Panc1 (cell line): ENCODE measurements around the gene LAMB4. TPM values are rescaled to one million over a fixed set of nuclear protein-coding genes. Genes with fewer than 3 reads are reported as not detected.
A peak's percentile ranks its signal among the peaks of the same experiment; 100 is the strongest.

ENCODE experiments used
- ATAC-seq: fragments of 200-7000 bp; cut with Tn5 transposase; 2 replicates; pipeline ENCODE4 v1.9.1; 2020; ENCODE audit warnings: mild to moderate bottlenecking, moderate library complexity
- BruUV-seq: library from RNA; stranded (reverse); fragments of 400-500 nt; replicated peaks from 2 replicates; lab custom pipeline; 2021; lab: Mats Ljungman, UMichigan
- CTCF ChIA-PET: fragments of 300-600 bp; sonication (Branson Sonifier 250); formaldehyde crosslinking; loops from one replicate; lab custom pipeline; 2022; ENCODE audit warnings: antibody characterized with exemption; lab: Charles Lee
- POLR2A ChIA-PET: fragments of 300-600 bp; sonication (Branson Sonifier 250); formaldehyde crosslinking; loops from one replicate; lab custom pipeline; 2022; ENCODE audit warnings: antibody characterized with exemption; lab: Charles Lee
- DNase-seq: peaks from one replicate; pipeline ENCODE4 v3.0.0-alpha.2; 2010; ENCODE audit warnings: low read depth, low spot score
- H3K27ac ChIP-seq: 2 replicates; pipeline ENCODE4 v1.5.1; 2011; ENCODE audit warnings: mild to moderate bottlenecking, low read length, inconsistent platforms
- H3K27me3 ChIP-seq: fragments of 200-500 bp; sonication (Bioruptor generic); 2 replicates; pipeline ENCODE4 v1.6.0; 2014; ENCODE audit warnings: low read length, inconsistent platforms; ENCODE audit not compliant: control insufficient read depth, insufficient read depth
- H3K36me3 ChIP-seq: fragments of 200-500 bp; sonication (Bioruptor generic); 2 replicates; pipeline ENCODE4 v1.5.1; 2014; ENCODE audit warnings: inconsistent platforms, mild to moderate bottlenecking, low read length, moderate library complexity; ENCODE audit not compliant: control insufficient read depth, insufficient read depth
- H3K4me1 ChIP-seq: 2 replicates; pipeline ENCODE4 v1.5.1; 2011; ENCODE audit warnings: inconsistent platforms, mild to moderate bottlenecking, low read length, moderate library complexity; ENCODE audit not compliant: control insufficient read depth, insufficient read depth
- H3K4me3 ChIP-seq, 2 experiments: 2 replicates each; pipeline ENCODE4 v1.5.1; 2011 to 2012; ENCODE audit warnings: low read depth in 2 of 2, low read length in 2 of 2, mild to moderate bottlenecking in 2 of 2, inconsistent platforms in 1 of 2, moderate library complexity in 1 of 2
- H3K9me3 ChIP-seq: fragments of 200-500 bp; sonication (Bioruptor generic); 2 replicates; pipeline ENCODE4 v1.5.1; 2014; ENCODE audit warnings: low read depth, mild to moderate bottlenecking, inconsistent platforms, low read length, moderate library complexity; ENCODE audit not compliant: control insufficient read depth, insufficient read depth
- POLR2AphosphoS5 ChIP-seq: IDR thresholded peaks from 2 replicates; pipeline ENCODE4 v1.6.1; 2012; ENCODE audit warnings: mild to moderate bottlenecking, low read depth, low read length, moderate library complexity
- TCF7L2 ChIP-seq: IDR thresholded peaks from 2 replicates; pipeline ENCODE4 v1.6.1; 2011; ENCODE audit warnings: mild to moderate bottlenecking, low read depth, low read length, inconsistent platforms
- in situ Hi-C: cut with HindIII; loops from 2 replicates; pipeline ENCODE4 v1.10.0; 2016; ENCODE audit warnings: low sequenced_read_pairs, low pct_unique_long_range_greater_than_20kb
- intact Hi-C: fragments of 100-400 bp; cut with micrococcal nuclease; formaldehyde crosslinking; loops from one replicate; pipeline ENCODE4 v1.10.0; 2022; ENCODE audit not compliant: unreplicated experiment
- total RNA-seq: library from RNA; stranded (reverse); gene quantifications from one replicate; pipeline ENCODE4 v1.2.1, GENCODE V29; 2021; ENCODE audit not compliant: unreplicated experiment
- TF ChIP-seq, protein P1 (sequence below), 2 experiments: IDR thresholded peaks; 2 replicates each; pipeline ENCODE4 v1.6.1; 2011 to 2012; ENCODE audit warnings: low read depth in 2 of 2, control low read depth in 1 of 2, low read length in 1 of 2, mild to moderate bottlenecking in 1 of 2, moderate library complexity in 1 of 2; ENCODE audit not compliant: insufficient read depth in 1 of 2
- TF ChIP-seq, protein P2 (sequence below): fragments of 450-650 bp; IDR thresholded peaks from 2 replicates; pipeline ENCODE4 v1.5.1; 2017; ENCODE audit warnings: mild to moderate bottlenecking

Gene LAMB4
- total RNA-seq, 1 experiment from 2014 or later, result not detected

DNA sequence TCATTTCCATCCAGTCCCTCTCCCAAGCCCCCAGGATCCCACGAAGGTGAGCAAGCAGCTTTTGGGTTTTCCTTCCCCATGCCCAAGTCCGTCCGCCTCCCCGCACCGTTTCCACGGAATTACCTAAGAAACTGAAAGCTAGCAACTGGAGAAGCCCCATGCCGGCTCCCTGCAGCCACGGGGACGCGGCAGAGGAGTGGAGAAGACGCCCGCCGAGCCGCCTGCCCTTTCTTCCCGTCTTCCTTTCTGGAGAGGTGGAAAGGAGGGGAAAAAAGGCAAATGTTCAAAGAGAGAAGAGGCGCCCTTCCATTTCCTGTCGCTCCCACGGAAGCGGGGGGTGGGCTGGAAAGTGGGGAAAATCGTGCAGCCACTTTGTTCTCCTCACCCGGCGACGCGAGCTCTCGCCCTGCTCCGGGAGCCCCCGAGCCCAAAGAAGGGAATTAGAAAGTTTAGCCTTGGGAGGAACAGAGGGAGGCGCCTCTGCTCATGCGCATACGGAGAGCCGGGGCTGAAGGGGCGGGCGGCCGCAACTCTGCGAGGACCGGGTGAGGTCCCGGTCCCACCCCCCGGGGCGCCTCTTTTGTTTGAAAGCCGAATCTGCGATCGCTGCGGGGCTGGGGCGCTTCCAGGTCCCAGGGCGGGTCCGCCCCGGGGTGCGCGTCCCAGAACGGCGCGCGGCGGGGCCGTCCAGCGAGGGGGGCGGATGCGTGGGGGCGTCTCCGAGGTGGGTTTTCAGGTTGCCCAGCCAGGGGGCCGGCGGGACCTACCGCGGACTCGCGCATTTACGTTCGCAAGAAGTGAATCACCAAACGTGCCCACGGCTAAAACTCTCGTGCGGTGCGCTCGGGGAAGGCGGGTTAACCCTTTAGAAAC, 127.2 kb downstream of the LAMB4 start, which contains the start of gene LAMB1:
Gene LAMB1, minus strand, starts transcription at position 436 of the 873 bp plus-strand sequence. Its CDS starts 276 bp downstream, at position 160.
- no peaks in the 10 kb centered on the region; the same call in 1 of the 2 replicates for H3K27me3 ChIP-seq
- peaks cover 58% of the 10 kb centered on the region for H3K4me1 ChIP-seq
- ATAC-seq (peak; percentile 82), DNase-seq (no peak)
- POLR2A ChIA-PET, result interaction anchor here (0.6 to 0.7 kb wide), 4 partner anchors 14 to 140 kb away, joined by 4 to 9 read pairs (median 4); no protein-coding TSS in a partner anchor
- no TSS peak for BruUV-seq
- peaks cover 12% of the 10 kb centered on the region; the same call in 1 of the 2 replicates for H3K36me3 ChIP-seq
- H3K4me3 ChIP-seq, result peak within 1 kb of the TSS; percentile 79 to 96
- CTCF ChIA-PET, result interaction anchor here (2.2 kb wide), 1 partner anchor 12 kb away, joined by 8 read pairs; no protein-coding TSS in a partner anchor
- H3K27ac ChIP-seq, result peak within 1 kb of the TSS; percentile 90
- H3K9me3 ChIP-seq, result no peaks in the 10 kb centered on the region
- TF ChIP-seq POLR2AphosphoS5 (peak; percentile 85), TCF7L2 (peak; percentile 67; the same call in 1 of the 2 replicates)
- TF ChIP-seq, protein P1, sequence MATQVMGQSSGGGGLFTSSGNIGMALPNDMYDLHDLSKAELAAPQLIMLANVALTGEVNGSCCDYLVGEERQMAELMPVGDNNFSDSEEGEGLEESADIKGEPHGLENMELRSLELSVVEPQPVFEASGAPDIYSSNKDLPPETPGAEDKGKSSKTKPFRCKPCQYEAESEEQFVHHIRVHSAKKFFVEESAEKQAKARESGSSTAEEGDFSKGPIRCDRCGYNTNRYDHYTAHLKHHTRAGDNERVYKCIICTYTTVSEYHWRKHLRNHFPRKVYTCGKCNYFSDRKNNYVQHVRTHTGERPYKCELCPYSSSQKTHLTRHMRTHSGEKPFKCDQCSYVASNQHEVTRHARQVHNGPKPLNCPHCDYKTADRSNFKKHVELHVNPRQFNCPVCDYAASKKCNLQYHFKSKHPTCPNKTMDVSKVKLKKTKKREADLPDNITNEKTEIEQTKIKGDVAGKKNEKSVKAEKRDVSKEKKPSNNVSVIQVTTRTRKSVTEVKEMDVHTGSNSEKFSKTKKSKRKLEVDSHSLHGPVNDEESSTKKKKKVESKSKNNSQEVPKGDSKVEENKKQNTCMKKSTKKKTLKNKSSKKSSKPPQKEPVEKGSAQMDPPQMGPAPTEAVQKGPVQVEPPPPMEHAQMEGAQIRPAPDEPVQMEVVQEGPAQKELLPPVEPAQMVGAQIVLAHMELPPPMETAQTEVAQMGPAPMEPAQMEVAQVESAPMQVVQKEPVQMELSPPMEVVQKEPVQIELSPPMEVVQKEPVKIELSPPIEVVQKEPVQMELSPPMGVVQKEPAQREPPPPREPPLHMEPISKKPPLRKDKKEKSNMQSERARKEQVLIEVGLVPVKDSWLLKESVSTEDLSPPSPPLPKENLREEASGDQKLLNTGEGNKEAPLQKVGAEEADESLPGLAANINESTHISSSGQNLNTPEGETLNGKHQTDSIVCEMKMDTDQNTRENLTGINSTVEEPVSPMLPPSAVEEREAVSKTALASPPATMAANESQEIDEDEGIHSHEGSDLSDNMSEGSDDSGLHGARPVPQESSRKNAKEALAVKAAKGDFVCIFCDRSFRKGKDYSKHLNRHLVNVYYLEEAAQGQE (IDR thresholded peaks at IDR 0.05; ENCODE audit: insufficient read depth in 1 of 2, low read depth in 2 of 2, low read length in 1 of 2), result no peak
- intact Hi-C loops (no loop called here), in situ Hi-C loops (no loop called here)

DNA sequence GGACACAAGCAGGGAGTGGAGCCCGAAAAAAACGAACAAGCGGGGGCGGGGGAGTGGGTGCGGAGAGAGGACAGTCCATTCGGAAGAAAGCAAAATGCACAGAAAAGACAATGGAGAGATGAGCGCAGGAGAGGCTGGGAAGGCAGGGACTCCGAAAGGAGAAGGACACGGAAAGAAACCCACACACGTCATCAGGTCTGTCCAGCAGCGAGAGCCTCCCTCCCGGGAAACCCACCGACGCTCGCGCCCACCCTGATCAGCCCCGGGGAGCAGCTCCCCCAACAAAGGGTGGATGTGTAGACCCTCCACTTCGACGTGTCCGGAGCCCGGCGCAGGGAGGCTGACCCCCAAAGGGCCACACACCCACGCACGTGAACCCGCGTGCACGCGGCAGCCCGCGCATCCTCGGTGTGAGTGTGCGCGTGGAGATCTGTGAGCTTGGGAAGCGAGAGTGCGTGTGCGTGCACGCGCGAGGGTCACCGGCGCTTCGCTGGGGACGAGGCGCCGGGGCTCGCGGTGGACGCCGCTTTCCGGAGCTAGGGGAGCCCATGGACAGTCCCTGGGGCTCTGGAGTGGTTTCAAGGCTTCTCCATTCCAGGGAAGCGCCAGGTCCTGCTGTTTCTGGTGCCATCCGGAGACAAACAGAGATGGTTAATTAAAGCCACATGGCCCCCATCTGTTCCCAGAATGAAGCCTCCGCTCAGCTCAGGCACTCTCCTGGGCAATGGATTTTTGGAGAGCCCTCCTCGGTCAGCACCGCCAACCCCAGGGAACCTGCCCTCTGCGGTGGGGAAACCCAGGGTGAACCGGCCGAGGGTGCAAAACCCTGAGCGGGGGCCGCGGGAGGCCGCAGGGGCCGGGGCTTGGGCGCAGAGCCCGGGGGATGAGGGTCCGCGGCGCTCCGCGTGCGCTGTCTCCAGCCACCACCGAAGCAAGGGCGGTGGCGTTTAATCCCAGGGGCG, 128.1 kb downstream of the LAMB4 start:
- TSS peak; percentile 73 for BruUV-seq
- TF ChIP-seq, protein P2, sequence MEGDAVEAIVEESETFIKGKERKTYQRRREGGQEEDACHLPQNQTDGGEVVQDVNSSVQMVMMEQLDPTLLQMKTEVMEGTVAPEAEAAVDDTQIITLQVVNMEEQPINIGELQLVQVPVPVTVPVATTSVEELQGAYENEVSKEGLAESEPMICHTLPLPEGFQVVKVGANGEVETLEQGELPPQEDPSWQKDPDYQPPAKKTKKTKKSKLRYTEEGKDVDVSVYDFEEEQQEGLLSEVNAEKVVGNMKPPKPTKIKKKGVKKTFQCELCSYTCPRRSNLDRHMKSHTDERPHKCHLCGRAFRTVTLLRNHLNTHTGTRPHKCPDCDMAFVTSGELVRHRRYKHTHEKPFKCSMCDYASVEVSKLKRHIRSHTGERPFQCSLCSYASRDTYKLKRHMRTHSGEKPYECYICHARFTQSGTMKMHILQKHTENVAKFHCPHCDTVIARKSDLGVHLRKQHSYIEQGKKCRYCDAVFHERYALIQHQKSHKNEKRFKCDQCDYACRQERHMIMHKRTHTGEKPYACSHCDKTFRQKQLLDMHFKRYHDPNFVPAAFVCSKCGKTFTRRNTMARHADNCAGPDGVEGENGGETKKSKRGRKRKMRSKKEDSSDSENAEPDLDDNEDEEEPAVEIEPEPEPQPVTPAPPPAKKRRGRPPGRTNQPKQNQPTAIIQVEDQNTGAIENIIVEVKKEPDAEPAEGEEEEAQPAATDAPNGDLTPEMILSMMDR, result no peak
- 0 out of 2 replicates have a peak, but pooled peaks have one; percentile 19 for TF ChIP-seq POLR2AphosphoS5
- Histone ChIP-seq H3K9me3 (no peaks in the 10 kb centered on the region), H3K36me3 (peaks cover 16% of the 10 kb centered on the region; the same call in 1 of the 2 replicates), H3K27ac (peak overlapping the region; percentile 90), H3K27me3 (no peaks in the 10 kb centered on the region; the same call in 1 of the 2 replicates), H3K4me1 (peaks cover 60% of the 10 kb centered on the region), H3K4me3 (peak overlapping the region; percentile 79 to 96)
- POLR2A ChIA-PET, result no interaction called here
- in situ Hi-C loops, result no loop called here
- DNase-seq (no peak), ATAC-seq (peak; percentile 27)
- intact Hi-C loops, result no loop called here
- CTCF ChIA-PET, result interaction anchor here (1.2 kb wide), 1 partner anchor 144 kb away, joined by 4 read pairs; no protein-coding TSS in a partner anchor
